Left ventricle myocardium inferior (tissue), 1 donor: Measurements from ENCODE around the gene NTRK3. TPM values are rescaled to one million over a fixed set of nuclear protein-coding genes. Genes with fewer than 3 reads are reported as not detected.
"Not testable (repeated sequence)": the region's sequence is repeated elsewhere in the genome, so short reads cannot be mapped to it uniquely, and the experiment has no call there.

Experiments used
- DNase-seq: peaks from one replicate; pipeline ENCODE4 v3.0.0-alpha.2; 2020
- H3K27ac ChIP-seq: fragments of 200-600 bp; replicated peaks from 2 replicates; pipeline ENCODE4 v1.8.0; 2021
- H3K27me3 ChIP-seq: fragments of 200-600 bp; 2 replicates; pipeline ENCODE4 v1.8.0; 2021; ENCODE audit warnings: low read depth
- H3K36me3 ChIP-seq: fragments of 200-600 bp; 2 replicates; pipeline ENCODE4 v1.8.0; 2021
- H3K4me1 ChIP-seq: fragments of 200-600 bp; 2 replicates; pipeline ENCODE4 v1.8.0; 2021
- H3K4me3 ChIP-seq: fragments of 200-600 bp; 2 replicates; pipeline ENCODE4 v1.8.0; 2021; ENCODE audit warnings: mild to moderate bottlenecking, moderate library complexity
- H3K9me3 ChIP-seq: fragments of 200-600 bp; replicated peaks from 2 replicates; pipeline ENCODE4 v1.8.0; 2021
- CTCF ChIP-seq: fragments of 200-600 bp; IDR thresholded peaks from 2 replicates; pipeline ENCODE4 v1.8.0; 2021; ENCODE audit warnings: antibody characterized with exemption, mild to moderate bottlenecking, borderline replicate concordance
- intact Hi-C: fragments of 100-400 bp; cut with micrococcal nuclease; formaldehyde crosslinking; loops from one replicate; pipeline ENCODE4 v1.11.0; 2022
- total RNA-seq: library from RNA; stranded (reverse); fragmentation: NEBNext Ultra II Directional; extraction: Animal tissue kit (Norgen Biotek cat#: 25700); gene quantifications from one replicate; pipeline ENCODE4 v1.2.1, GENCODE V29; 2021
- donor health status: DM: no; HTN: yes; CAD: no; lungs with severe emphysema.

The NTRK3 gene
- total RNA-seq, 1 donor from 2014 or later = 1.6 TPM

- Histone ChIP-seq H3K4me1 (no peaks in the 10 kb centered on the region), H3K27ac (no peak overlapping the region), H3K4me3 (no peak overlapping the region), H3K9me3 (no peaks in the 10 kb centered on the region), H3K27me3 (no peaks in the 10 kb centered on the region), H3K36me3 (no peaks in the 10 kb centered on the region)
- no peak for DNase-seq
- no peak for TF ChIP-seq CTCF
- intact Hi-C loops = no loop called here
These were observed 180.2 kb downstream of the NTRK3 start for GRCh38 chr15:88076328-88076727.

GRCh38 chr15:88075102-88075501 lies 181.4 kb downstream of the NTRK3 start:
- H3K4me3 ChIP-seq = no peak overlapping the region
- no peak overlapping the region for H3K27ac ChIP-seq
- no peaks in the 10 kb centered on the region for H3K36me3 ChIP-seq
- no peak for DNase-seq
- H3K4me1 ChIP-seq = no peaks in the 10 kb centered on the region
- intact Hi-C loops = no loop called here
- H3K27me3 ChIP-seq = peaks cover under 1% of the 10 kb centered on the region
- TF ChIP-seq CTCF = no peak
- H3K9me3 ChIP-seq = no peaks in the 10 kb centered on the region

- no peak overlapping the region for H3K27ac ChIP-seq
- DNase-seq = no peak
- no peaks in the 10 kb centered on the region for H3K9me3 ChIP-seq
- H3K4me1 ChIP-seq = no peaks in the 10 kb centered on the region
- intact Hi-C loops = no loop called here
- TF ChIP-seq CTCF = no peak
- no peak overlapping the region for H3K4me3 ChIP-seq
- H3K36me3 ChIP-seq = no peaks in the 10 kb centered on the region
- peaks cover 4% of the 10 kb centered on the region for H3K27me3 ChIP-seq
These were observed 182.2 kb downstream of the NTRK3 start for GRCh38 chr15:88074386-88074785.

- no peak for DNase-seq
- Histone ChIP-seq H3K27me3 (peaks cover 7% of the 10 kb centered on the region), H3K9me3 (no peaks in the 10 kb centered on the region), H3K4me1 (no peaks in the 10 kb centered on the region), H3K4me3 (no peak overlapping the region), H3K36me3 (no peaks in the 10 kb centered on the region), H3K27ac (no peak overlapping the region)
- intact Hi-C loops = no loop called here
- no peak for TF ChIP-seq CTCF
These were observed 183.2 kb downstream of the NTRK3 start for GRCh38 chr15:88073391-88073691.

- H3K9me3 ChIP-seq = no peaks in the 10 kb centered on the region
- H3K36me3 ChIP-seq = no peaks in the 10 kb centered on the region
- no peak overlapping the region for H3K27ac ChIP-seq
- H3K27me3 ChIP-seq = peaks cover 7% of the 10 kb centered on the region
- no peak for DNase-seq
- H3K4me3 ChIP-seq = no peak overlapping the region
- intact Hi-C loops = no loop called here
- TF ChIP-seq CTCF = no peak
- H3K4me1 ChIP-seq = no peaks in the 10 kb centered on the region
These were observed 183.7 kb downstream of the NTRK3 start for GRCh38 chr15:88072598-88073390.

DNA sequence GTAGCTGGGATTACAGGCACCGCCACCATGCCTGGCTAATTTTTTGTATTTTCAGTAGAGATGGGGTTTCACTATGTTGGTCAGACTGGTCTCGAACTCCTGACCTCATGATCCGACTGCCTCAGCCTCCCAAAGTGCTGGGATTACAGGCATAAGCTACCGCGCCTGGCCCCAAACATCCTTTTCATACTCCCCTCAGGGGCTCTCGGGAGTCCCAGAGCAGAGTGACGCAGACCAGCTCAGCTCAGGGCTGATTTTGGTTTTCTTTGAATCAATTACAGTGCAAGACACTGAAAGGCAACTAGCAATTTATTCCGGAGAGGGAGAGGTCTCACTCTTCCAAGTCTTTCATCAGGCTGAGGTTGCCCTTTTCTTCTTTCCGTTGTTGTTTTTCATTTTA lies 184.4 kb downstream of the NTRK3 start:
- H3K4me3 ChIP-seq, H3K27me3 ChIP-seq, H3K27ac ChIP-seq, DNase-seq, H3K9me3 ChIP-seq, intact Hi-C loops, H3K4me1 ChIP-seq, H3K36me3 ChIP-seq: not testable (repeated sequence)
